Breast epithelium (tissue), 3 donors: ENCODE measurements around the gene FIGNL1.

Source experiments
- CTCF ChIP-seq, 3 donors: fragments of 450-650 bp; IDR thresholded peaks; one replicate each; pipeline ENCODE4 v1.5.1; 2016 to 2017; ENCODE audit warnings: antibody characterized with exemption in 3 of 3, mild to moderate bottlenecking in 3 of 3, moderate library complexity in 3 of 3
- POLR2A ChIP-seq: fragments of 450-650 bp; IDR thresholded peaks from one replicate; pipeline ENCODE4 v1.6.1; 2016; ENCODE audit warnings: antibody characterized with exemption, mild to moderate bottlenecking, moderate library complexity
- POLR2AphosphoS5 ChIP-seq, 3 donors: sonication (generic); formaldehyde crosslinking; IDR thresholded peaks; one replicate each; pipeline ENCODE4 v1.6.1; 2017; ENCODE audit warnings: antibody characterized with exemption in 3 of 3

- TF ChIP-seq POLR2A (no peak), POLR2AphosphoS5 (IDR thresholded peaks at IDR 0.05) (no peak), CTCF (IDR thresholded peaks at IDR 0.05) (no peak)
Observed at GRCh38 chr7:50426280-50427045, 23.7 kb downstream of the FIGNL1 start.
